H1 (cell line): ENCODE results near the gene DENND1A. TPM values are rescaled to one million over a fixed set of nuclear protein-coding genes. Genes with fewer than 3 reads are reported as not detected.

Experiments
- CHD1 ChIP-seq: IDR thresholded peaks from 2 replicates; pipeline ENCODE4 v1.6.1; 2012; ENCODE audit warnings: low read depth, low read length, improper control_type of control experiment
- CHD2 ChIP-seq: IDR thresholded peaks from 2 replicates; pipeline ENCODE4 v1.6.1; 2012; ENCODE audit warnings: low read length, improper control_type of control experiment
- EP300 ChIP-seq, 2 experiments: IDR thresholded peaks; 1 replicate in 1 of 2; 2 replicates in 1 of 2; pipeline ENCODE4 v1.6.1; 2011 to 2012; ENCODE audit warnings: low read depth in 2 of 2, low read length in 2 of 2, mild to moderate bottlenecking in 2 of 2, borderline replicate concordance in 1 of 2, inconsistent platforms in 1 of 2, moderate library complexity in 1 of 2
- SIRT6 ChIP-seq: IDR thresholded peaks from one replicate; pipeline ENCODE4 v1.7.1; 2012; ENCODE audit warnings: low read length, inconsistent platforms
- polyA plus RNA-seq, 7 experiments: library from polyadenylated mRNA; depleted of rRNA in 3 of 7; stranded (reverse) in 5 of 7; unstranded in 2 of 7; fragments of >200 nt in 5 of 7; fragments of 200-250 nt in 2 of 7; gene quantifications; 1 replicate in 5 of 7; 2 replicates in 1 of 7; 4 replicates in 1 of 7; pipeline versions ENCODE4 v1.2.1 to v1.2.3, GENCODE V29; 2011 to 2013; ENCODE audit warnings: missing spikeins in 2 of 7, mixed read lengths in 2 of 7
- total RNA-seq: library from RNA; stranded (reverse); fragmentation: NEBNext Ultra II Directional; extraction: Animal tissue kit (Norgen Biotek cat#: 25700); gene quantifications from 2 replicates; pipeline ENCODE4 v1.2.1, GENCODE V29; 2021

Gene DENND1A
- total and polyA plus RNA-seq, 2 of the 8 experiments (the other 6 are each of a cell fraction or from before 2014, with no cell fraction given): 24.1 to 26.4 TPM

GRCh38 chr9:123382653-123383511 is 547.0 kb downstream of the DENND1A start (continued):
- TF ChIP-seq EP300 (IDR thresholded peaks at IDR 0.05; ENCODE audit: borderline replicate concordance in 1 of 2, low read depth in 2 of 2, low read length in 2 of 2): no peak
- no peak for TF ChIP-seq CHD1
- TF ChIP-seq CHD2: no peak
- no peak for TF ChIP-seq SIRT6
